GM19397 (cell line): ENCODE data around the gene C3orf52.

Experiments
- ATAC-seq: cut with Tn5 transposase; IDR thresholded peaks from one replicate; pipeline ENCODE4 v1.9.1; 2021; ENCODE audit warnings: mild to moderate bottlenecking, moderate library complexity; ENCODE audit not compliant: unreplicated experiment

C3orf52 gene

GRCh38 chr3:112117841-112118571 is 31.8 kb downstream of the C3orf52 start:
- ATAC-seq: no peak

GRCh38 chr3:112119962-112120836 is 34.0 kb downstream of the C3orf52 start:
- no peak for ATAC-seq

- no peak for ATAC-seq
Observed at GRCh38 chr3:112121577-112122547, 35.7 kb downstream of the C3orf52 start.

- no peak for ATAC-seq
Observed at GRCh38 chr3:112122870-112123269, 36.7 kb downstream of the C3orf52 start.

DNA sequence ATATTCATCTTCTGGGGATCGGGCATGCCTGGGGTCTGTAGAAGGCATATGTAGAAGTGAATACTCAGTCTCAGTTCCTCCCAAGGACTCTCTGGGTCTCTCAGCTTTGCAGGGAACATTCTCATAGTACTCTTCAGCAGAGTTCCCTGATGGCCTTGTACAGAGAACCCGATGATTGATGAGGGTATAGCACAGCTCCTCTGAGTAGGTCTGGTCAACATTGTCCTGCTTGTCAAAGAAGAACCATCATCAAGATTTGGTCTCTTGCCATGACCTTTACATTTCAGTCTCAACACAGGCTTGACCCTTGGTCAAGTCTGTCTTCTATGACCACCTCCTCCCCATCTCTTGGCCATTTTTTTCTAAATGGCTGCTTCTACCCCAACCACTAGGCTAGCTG is 37.4 kb downstream of the C3orf52 start:
- ATAC-seq: no peak

DNA sequence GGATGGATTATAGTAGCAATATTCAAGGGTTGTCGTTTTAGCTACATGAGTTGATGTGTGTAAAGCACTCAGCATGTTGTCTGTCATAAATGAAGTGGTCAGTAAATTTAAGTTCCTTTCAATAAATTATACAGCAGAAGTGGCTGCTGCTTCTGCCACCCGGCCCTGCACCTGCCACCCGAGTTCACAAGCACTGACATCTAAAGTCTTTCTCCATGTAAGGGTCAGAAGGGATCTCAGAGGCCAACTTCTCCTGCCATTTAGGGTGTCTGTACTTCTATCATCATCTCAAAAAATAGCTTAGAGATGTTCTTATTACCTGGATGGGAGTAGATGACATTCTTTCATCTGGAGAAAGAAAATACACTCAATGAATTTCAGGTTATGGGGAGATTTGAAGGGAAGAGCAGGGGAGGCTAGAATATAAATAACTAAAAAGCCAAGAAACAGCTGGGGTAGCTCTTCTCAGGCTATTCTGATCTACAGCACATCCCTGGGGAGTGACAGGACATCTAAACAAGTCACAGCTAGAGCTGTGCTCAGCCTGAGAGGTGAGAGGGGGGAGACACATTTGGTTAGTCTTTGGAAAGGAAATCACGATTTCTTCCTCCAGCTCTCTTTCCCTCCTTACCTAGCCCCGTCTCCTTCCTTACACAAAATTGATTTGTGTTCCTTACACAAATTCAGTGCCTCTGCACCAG is 38.9 kb downstream of the C3orf52 start:
- no peak for ATAC-seq

- no peak for ATAC-seq
Observed at GRCh38 chr3:112126511-112126911, 40.3 kb downstream of the C3orf52 start.

DNA sequence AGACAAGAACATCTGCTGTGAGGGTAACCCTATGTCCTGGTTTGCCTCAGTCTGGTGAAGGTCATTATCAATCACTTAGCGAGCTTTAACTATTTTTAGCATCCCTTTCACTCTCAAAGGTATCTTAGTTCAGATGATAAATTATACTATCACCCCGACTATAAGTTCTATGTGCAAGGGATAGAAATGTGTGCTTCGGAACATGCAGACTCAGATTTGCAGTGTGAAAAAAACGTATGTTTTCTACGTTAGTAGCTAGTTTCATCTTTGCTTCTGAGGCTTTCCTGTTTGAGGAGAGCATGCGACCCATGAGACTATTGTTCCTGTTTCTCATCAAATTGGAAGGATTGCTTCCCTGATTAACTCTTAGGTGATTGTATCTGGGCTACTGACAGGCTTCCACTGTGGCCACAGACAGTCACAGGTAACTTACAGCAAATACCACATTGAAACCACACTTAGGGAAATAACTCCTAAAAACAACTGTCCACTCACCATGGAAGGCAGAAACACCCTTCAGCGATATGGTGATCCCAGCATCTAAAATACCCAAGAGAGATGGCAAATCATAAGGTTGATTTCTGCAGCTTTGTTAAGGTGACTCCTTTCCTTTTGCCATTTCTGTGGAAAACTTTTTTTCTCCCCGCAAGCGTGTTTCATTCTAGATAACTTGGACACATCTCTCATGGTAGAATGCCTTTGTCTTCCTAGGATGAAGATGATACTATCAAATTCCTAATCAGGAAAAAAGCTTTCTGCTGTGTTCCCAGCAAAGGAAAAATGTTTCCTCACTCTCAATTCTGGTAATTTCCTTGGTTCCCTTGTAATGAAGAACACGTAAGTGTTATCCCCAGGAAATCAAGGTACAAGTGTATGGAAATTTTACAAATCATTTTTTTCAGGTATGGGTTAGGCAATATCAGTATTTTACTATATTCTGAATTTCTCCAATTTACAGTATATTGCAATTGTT is 41.6 kb downstream of the C3orf52 start:
- peak; percentile 27 for ATAC-seq

DNA sequence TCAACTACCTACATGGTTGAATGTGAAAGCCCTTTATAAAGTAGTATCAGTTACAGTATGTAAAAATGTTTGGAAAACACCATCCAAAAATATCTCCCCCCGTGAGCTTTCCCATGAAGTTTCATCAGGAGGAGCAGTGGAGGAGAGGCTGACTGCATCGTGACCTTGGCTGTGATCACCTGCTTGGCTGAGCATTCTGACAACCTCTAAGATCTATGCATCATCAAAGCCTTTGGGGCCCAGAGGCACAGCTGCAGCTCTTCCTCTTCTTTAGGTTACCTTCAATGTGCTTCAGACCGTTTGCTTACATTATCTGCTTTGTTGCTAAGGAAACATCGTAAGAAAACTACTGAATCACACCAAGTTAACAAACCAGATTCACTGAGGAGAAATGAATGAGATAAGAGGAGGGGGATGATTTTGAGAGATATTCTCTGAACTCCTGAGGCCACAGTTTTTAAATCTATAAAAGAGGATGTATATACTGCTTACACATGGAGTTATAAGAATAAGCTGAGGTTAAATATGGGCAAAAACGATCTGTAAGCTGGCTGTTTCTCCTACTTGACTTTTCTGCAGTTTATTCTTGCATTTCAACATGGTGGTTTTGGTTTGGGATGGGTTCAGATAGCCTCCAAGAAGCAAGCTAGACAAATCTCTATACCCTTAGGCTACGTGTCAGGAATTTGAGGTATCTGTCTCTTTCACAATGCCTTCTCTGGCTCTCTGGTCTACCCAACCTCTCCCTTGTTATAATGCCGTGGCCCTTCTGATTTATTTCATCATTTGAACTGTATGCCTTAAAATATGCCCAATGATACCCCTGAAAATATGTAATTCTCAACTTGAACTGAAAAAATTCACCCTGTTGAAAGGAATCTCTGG is 42.9 kb downstream of the C3orf52 start:
- ATAC-seq: peak; percentile 42

DNA sequence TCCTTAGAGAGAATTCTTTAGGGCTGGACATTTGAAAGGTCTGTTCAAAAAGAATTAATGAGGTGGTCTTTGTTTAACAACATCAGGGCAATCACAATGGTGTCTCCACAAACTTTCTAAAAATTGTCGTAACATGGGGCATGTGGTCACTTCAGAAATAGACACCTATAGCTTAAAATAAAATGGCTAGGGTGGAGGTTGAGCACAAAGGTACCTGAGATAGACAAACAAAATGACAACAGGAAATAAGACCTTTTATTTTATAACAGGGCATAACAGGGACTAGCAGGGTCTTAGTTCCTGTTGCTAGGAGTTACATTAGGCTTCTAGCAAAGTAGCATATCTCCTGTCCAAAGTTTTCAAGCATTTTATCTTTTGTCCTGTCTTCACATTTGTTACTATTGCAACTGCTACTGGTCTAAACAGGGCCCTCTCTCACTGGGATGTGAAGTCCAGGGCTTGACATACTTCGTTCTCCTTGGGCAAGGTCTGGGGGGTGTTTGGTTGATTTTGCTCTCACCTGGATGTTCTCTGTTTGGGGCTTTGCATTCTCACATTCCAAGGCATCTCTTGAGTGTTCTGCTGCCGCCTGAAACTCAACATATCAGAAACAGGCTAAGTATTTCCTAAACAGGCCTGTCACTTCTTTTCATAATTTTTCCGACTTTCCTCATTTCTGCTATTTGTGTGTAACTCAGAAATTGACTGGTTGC is 43.9 kb downstream of the C3orf52 start:
- no peak for ATAC-seq

GRCh38 chr3:112130638-112130993 is 44.4 kb downstream of the C3orf52 start:
- ATAC-seq: no peak

DNA sequence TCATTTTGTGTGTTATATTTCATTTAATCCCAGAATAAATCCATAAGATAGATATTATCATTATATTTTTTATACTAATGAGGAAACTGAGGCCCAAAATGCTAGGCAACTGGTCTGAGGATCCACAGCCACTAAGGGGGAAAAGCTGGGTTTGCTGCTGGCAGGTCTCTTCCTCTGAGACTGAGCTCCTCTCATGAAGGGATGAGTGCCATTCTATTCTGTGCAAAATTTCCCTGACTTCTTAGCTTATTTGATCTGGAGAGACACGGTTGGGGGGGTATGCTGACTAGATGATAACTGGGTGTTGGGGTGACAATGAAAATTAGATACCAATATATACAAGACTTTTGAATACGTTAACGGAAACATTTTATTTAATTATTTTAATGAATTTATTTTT is 44.9 kb downstream of the C3orf52 start:
- no peak for ATAC-seq

- no peak for ATAC-seq
Observed at GRCh38 chr3:112132088-112132487, 45.9 kb downstream of the C3orf52 start.

DNA sequence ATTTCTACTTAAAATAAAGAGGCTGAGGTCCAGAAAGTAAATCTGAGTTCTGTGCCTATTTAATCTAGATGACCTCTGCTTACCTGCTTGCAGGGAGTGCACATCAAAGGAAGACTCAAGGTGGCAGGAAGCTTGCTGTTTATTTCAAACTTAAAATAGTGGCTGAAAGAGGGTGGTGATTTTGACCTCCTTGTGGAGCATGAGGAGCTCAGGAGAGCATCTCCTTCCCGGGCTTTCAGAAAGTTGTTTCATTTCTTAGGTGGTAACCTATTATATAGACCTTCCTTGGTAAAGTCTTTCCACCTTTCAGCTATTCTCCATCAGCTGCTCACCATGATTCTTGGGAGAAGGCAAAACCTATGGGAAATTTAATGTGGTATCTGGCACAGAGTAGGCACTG is 46.4 kb downstream of the C3orf52 start:
- no peak for ATAC-seq

- ATAC-seq: peak; percentile 80
Observed at GRCh38 chr3:112132975-112133448, 46.8 kb downstream of the C3orf52 start, which contains the start of gene GCSAM. GCSAM (minus strand) TSS chr3:112133248; CDS start chr3:112133120, 128 bp downstream.

DNA sequence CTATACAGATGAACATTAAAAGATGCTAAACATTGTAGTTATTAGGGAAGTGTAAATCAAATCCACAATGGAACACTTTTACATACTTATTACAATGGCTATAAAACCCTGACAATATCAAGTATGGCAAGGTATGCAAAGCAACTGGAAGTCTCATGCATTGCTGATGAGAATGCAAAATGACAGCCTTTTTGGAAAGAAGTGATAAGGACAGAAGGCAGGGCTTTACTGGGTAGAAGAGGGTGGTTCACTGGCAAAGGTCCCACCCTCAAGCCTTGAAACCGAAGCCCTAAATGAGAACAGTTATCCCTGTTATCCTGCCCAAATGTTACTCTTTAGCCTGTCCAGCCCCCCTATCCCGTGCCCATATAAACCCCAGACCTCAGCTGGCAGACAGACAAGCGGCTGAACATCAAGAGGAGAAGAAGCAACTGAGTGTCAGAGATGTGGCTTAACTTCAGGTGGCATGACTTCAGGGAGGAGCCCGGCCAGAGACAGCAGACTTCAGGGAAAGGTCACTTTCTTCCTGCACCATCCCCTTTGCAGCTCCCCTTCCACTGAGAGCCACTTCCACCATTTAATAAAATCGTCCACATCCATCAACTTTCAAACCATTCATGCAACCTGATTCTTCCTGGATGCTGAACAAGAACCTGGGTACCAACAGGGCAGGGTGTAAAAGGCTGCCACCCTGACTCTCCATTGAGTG is 47.6 kb downstream of the C3orf52 start:
- no peak for ATAC-seq
